Inferior parietal cortex (tissue), 1 donor: Measurements from ENCODE around the gene GTSE1.
"Not testable (repeated sequence)": the region's sequence is repeated elsewhere in the genome, so short reads cannot be mapped to it uniquely, and the experiment has no call there.

ENCODE experiments used
- DNase-seq: peaks from one replicate; pipeline ENCODE4 v3.0.0-alpha.2; 2016; ENCODE audit errors: extremely low spot score

Gene GTSE1

GRCh38 chr22:46296257-46297150 is at the start of gene GTSE1:
Gene GTSE1 (plus strand): TSS chr22:46296870. CDS start chr22:46297401, 531 bp downstream.
- peak; percentile 96 for DNase-seq

- DNase-seq, result no peak
Observed at GRCh38 chr22:46247443-46247975, 49.2 kb upstream of the GTSE1 start.

- DNase-seq, result peak; percentile 86
Observed at GRCh38 chr22:46250035-46250782, 46.5 kb upstream of the GTSE1 start, which contains the start of gene CDPF1. Gene CDPF1 (minus strand): TSS chr22:46250293. CDS start chr22:46248284, 2,009 bp downstream.

- no peak for DNase-seq
Observed at GRCh38 chr22:46250783-46251125, 45.9 kb upstream of the GTSE1 start.

GRCh38 chr22:46251266-46251665 is 45.4 kb upstream of the GTSE1 start:
- DNase-seq, result no peak

- DNase-seq, result no peak
Observed at GRCh38 chr22:46251816-46252380, 44.8 kb upstream of the GTSE1 start.

- DNase-seq, result no peak
Observed at GRCh38 chr22:46256358-46256958, 40.2 kb upstream of the GTSE1 start.

- DNase-seq, result no peak
Observed at GRCh38 chr22:46259374-46259773, 37.3 kb upstream of the GTSE1 start.

GRCh38 chr22:46260038-46260437 is 36.6 kb upstream of the GTSE1 start:
- no peak for DNase-seq

- DNase-seq, result no peak
Observed at GRCh38 chr22:46262449-46263215, 34.0 kb upstream of the GTSE1 start.

GRCh38 chr22:46263216-46263590 is 33.5 kb upstream of the GTSE1 start, which contains the start of gene PKDREJ:
Gene PKDREJ (minus strand): TSS chr22:46263343. CDS start chr22:46263322, 21 bp downstream.
- DNase-seq, result no peak

- DNase-seq, result not testable (repeated sequence)
Observed at GRCh38 chr22:46264520-46264919, 32.1 kb upstream of the GTSE1 start.

- not testable (repeated sequence) for DNase-seq
Observed at GRCh38 chr22:46265627-46266026, 31.0 kb upstream of the GTSE1 start.

- DNase-seq, result peak; percentile 70
Observed at GRCh38 chr22:46267431-46268279, 29.0 kb upstream of the GTSE1 start, which contains the start of gene TTC38. Gene TTC38 (plus strand): TSS chr22:46268008. CDS start chr22:46268040, 32 bp downstream.

- DNase-seq, result no peak
Observed at GRCh38 chr22:46269564-46269963, 27.1 kb upstream of the GTSE1 start.

GRCh38 chr22:46272196-46272595 is 24.5 kb upstream of the GTSE1 start:
- DNase-seq, result no peak

GRCh38 chr22:46272762-46273431 is 23.8 kb upstream of the GTSE1 start:
- no peak for DNase-seq

- DNase-seq, result no peak
Observed at GRCh38 chr22:46273432-46274148, 23.1 kb upstream of the GTSE1 start.

GRCh38 chr22:46274381-46274780 is 22.3 kb upstream of the GTSE1 start:
- DNase-seq, result no peak
